Measurements from ENCODE around the gene TRIM2.

DNA sequence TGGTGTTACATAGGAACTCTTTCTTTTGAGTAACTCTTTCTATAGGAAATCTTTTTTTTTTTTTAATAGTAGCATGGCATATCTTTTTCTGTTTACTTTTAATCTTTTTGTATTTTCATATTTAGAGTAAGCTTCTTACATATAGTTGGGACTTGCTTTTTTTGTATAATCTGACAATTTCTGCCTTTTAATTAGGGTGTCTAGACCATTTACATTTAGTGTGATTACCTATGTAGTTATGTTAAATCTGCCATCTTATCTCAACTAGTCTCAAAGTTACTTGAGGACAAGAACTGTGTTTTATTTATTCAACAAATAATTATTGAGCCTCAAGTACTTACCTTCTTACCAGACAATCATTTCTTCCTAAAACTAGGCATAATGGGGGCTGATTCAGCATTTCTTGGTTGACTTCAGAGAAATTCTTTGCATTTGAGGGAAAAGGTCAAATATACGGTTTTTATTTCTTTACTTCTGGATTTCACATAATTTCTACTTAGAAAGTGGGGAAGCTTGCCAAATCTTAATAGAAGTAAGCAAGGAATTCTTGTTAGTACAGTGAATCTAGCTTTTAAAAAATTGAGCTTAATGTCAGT is 168.8 kb downstream of the TRIM2 start:
- TF ChIP-seq, protein P1, sequence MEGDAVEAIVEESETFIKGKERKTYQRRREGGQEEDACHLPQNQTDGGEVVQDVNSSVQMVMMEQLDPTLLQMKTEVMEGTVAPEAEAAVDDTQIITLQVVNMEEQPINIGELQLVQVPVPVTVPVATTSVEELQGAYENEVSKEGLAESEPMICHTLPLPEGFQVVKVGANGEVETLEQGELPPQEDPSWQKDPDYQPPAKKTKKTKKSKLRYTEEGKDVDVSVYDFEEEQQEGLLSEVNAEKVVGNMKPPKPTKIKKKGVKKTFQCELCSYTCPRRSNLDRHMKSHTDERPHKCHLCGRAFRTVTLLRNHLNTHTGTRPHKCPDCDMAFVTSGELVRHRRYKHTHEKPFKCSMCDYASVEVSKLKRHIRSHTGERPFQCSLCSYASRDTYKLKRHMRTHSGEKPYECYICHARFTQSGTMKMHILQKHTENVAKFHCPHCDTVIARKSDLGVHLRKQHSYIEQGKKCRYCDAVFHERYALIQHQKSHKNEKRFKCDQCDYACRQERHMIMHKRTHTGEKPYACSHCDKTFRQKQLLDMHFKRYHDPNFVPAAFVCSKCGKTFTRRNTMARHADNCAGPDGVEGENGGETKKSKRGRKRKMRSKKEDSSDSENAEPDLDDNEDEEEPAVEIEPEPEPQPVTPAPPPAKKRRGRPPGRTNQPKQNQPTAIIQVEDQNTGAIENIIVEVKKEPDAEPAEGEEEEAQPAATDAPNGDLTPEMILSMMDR (IDR thresholded peaks at IDR 0.05): no peak
- no peak for TF ChIP-seq POLR2AphosphoS5 (IDR thresholded peaks at IDR 0.05)

All from upper lobe of left lung (tissue), 4 donors.